Activated B cell treated with CpG ODN at 0.5 μM for 24 hours (primary cell): ENCODE data around the gene HDAC9. TPM values are rescaled to one million over a fixed set of nuclear protein-coding genes. Genes with fewer than 3 reads are reported as not detected.
A peak's percentile ranks its signal among the peaks of the same experiment; 100 is the strongest.

Experiments used
- ATAC-seq: fragments of 200-7000 bp; cut with Tn5 transposase; one replicate; pipeline ENCODE4 v1.10.0; 2021; ENCODE audit warnings: low read depth, mild to moderate bottlenecking, moderate library complexity
- CTCF ChIA-PET: fragments of 350-600 bp; sonication (Branson Sonifier 250); formaldehyde crosslinking; loops from one replicate; lab custom pipeline; 2021; ENCODE audit warnings: antibody characterized with exemption; lab: Charles Lee
- POLR2A ChIA-PET: fragments of 350-600 bp; sonication (Branson Sonifier 250); formaldehyde crosslinking; loops from one replicate; lab custom pipeline; 2021; ENCODE audit warnings: antibody characterized with exemption; lab: Charles Lee
- DNase-seq: peaks from one replicate; pipeline ENCODE4 v3.0.0; 2022
- H3K27ac Mint-ChIP-seq: one replicate; pipeline ENCODE4 v1.8.0; 2020; ENCODE audit warnings: mixed read lengths
- H3K27me3 Mint-ChIP-seq: one replicate; pipeline ENCODE4 v1.8.0; 2021; ENCODE audit warnings: mixed read lengths
- H3K36me3 Mint-ChIP-seq: one replicate; pipeline ENCODE4 v1.8.0; 2021; ENCODE audit warnings: low read depth, mixed read lengths
- H3K4me1 Mint-ChIP-seq: one replicate; pipeline ENCODE4 v1.8.0; 2021; ENCODE audit warnings: mixed read lengths
- H3K4me3 Mint-ChIP-seq: one replicate; pipeline ENCODE4 v1.8.0; 2020; ENCODE audit warnings: mild to moderate bottlenecking, mixed read lengths
- H3K9me3 Mint-ChIP-seq: one replicate; pipeline ENCODE4 v1.8.0; 2020; ENCODE audit warnings: mixed read lengths
- intact Hi-C: fragments of 100-400 bp; cut with micrococcal nuclease; formaldehyde crosslinking; loops from one replicate; pipeline ENCODE4 v1.15.1; 2024
- total RNA-seq: library from RNA; stranded (reverse); gene quantifications from 2 replicates; pipeline ENCODE4 v1.2.3, GENCODE V29; 2022
- TF ChIP-seq, protein P1 (sequence below): fragments of 200-600 bp; IDR thresholded peaks from one replicate; pipeline ENCODE4 v1.8.0; 2022; ENCODE audit warnings: antibody characterized with exemption, mild to moderate bottlenecking

HDAC9 gene
- total RNA-seq, 1 donor from 2014 or later: 149 TPM

DNA sequence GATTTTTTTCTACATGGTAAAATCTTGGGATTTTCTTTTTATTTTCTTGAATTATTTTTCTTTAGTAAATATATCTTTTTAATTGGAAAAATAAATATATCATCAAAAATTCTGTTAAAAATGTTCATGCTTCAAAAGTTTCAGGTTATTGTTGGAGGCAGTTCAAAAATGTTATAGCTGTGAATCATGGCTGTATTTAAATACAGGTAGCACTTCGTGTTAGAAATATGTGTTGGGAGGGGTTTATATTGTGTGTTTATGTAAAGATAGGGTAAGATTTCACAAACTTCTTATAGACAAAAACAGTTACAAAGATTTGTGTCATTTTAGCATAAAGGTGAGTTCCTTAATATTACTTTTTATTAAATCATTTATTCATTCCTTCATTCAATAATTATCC is 60.4 kb downstream of the HDAC9 start:
- CTCF ChIA-PET: no interaction called here
- Mint-ChIP-seq H3K4me3 (no peak overlapping the region), H3K4me1 (peaks cover 63% of the 10 kb centered on the region), H3K9me3 (no peaks in the 10 kb centered on the region), H3K36me3 (peaks cover 19% of the 10 kb centered on the region), H3K27ac (no peak overlapping the region), H3K27me3 (no peaks in the 10 kb centered on the region)
- intact Hi-C loops: no loop called here
- no peak for DNase-seq
- ATAC-seq: no peak
- POLR2A ChIA-PET: no interaction called here
- TF ChIP-seq, protein P1, sequence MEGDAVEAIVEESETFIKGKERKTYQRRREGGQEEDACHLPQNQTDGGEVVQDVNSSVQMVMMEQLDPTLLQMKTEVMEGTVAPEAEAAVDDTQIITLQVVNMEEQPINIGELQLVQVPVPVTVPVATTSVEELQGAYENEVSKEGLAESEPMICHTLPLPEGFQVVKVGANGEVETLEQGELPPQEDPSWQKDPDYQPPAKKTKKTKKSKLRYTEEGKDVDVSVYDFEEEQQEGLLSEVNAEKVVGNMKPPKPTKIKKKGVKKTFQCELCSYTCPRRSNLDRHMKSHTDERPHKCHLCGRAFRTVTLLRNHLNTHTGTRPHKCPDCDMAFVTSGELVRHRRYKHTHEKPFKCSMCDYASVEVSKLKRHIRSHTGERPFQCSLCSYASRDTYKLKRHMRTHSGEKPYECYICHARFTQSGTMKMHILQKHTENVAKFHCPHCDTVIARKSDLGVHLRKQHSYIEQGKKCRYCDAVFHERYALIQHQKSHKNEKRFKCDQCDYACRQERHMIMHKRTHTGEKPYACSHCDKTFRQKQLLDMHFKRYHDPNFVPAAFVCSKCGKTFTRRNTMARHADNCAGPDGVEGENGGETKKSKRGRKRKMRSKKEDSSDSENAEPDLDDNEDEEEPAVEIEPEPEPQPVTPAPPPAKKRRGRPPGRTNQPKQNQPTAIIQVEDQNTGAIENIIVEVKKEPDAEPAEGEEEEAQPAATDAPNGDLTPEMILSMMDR: no peak

DNA sequence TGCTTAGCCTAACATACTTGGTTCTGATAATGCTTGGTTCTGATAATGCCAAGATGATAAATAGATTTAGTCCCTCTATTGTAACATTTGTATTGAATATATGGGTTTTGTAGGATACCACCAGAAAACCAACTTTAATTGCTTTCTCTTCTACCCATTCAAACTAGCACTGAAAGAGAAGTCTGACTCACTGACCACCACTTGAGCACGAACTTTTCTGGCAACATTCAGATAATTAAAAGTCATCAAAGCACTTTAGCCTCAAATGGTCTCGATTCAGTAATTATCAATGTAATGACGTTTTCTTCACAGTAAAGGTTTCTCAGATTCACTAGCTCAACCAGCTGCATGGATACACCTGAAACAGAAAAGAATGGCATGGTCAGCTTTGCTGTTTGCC is 63.0 kb downstream of the HDAC9 start:
- Mint-ChIP-seq H3K27ac (peak overlapping the region; percentile 43), H3K9me3 (no peaks in the 10 kb centered on the region), H3K4me1 (peaks cover 49% of the 10 kb centered on the region), H3K27me3 (no peaks in the 10 kb centered on the region), H3K4me3 (no peak overlapping the region), H3K36me3 (peaks cover 33% of the 10 kb centered on the region)
- POLR2A ChIA-PET: interaction anchor here (0.8 to 1.7 kb wide), 4 partner anchors 8 to 61 kb away, joined by 3 to 7 read pairs (median 4); no protein-coding TSS in a partner anchor
- TF ChIP-seq, protein P1: no peak
- intact Hi-C loops: loop anchor here (1.0 to 2.0 kb wide), 2 partner anchors 8 to 14 kb away; no protein-coding TSS in a partner anchor
- peak; percentile 31 for ATAC-seq
- CTCF ChIA-PET: no interaction called here
- DNase-seq: no peak

DNA sequence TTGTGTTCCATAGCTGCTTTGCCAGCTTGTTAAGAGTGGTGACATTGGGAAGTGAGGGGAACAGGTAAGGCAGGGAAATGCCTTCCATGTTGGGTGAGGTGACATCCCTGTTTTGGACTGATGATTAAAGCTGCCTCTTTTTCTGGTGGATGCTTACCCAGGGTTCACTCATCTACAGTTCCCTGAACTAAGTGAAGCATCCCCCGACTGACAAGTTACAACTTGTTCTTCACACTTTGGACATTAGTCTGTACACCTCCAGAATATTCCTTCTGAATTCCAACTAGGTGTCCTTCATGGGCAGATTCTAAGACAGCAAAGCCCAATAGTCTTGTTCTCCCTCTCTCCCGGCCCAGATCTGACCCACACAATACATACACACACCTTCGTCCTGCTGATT is 63.4 kb downstream of the HDAC9 start:
- H3K36me3 Mint-ChIP-seq: peaks cover 33% of the 10 kb centered on the region
- peaks cover 46% of the 10 kb centered on the region for H3K4me1 Mint-ChIP-seq
- no peaks in the 10 kb centered on the region for H3K9me3 Mint-ChIP-seq
- H3K27ac Mint-ChIP-seq: peak overlapping the region; percentile 43
- no peaks in the 10 kb centered on the region for H3K27me3 Mint-ChIP-seq
- intact Hi-C loops: loop anchor here (1.0 to 2.0 kb wide), 2 partner anchors 9 to 14 kb away; no protein-coding TSS in a partner anchor
- ChIA-PET POLR2A (interaction anchor here (0.8 to 1.7 kb wide), 3 partner anchors 8 to 62 kb away, joined by 4 to 7 read pairs (median 4); no protein-coding TSS in a partner anchor), CTCF (no interaction called here)
- ATAC-seq (no peak), DNase-seq (no peak)
- H3K4me3 Mint-ChIP-seq: no peak overlapping the region
- TF ChIP-seq, protein P1: no peak

DNA sequence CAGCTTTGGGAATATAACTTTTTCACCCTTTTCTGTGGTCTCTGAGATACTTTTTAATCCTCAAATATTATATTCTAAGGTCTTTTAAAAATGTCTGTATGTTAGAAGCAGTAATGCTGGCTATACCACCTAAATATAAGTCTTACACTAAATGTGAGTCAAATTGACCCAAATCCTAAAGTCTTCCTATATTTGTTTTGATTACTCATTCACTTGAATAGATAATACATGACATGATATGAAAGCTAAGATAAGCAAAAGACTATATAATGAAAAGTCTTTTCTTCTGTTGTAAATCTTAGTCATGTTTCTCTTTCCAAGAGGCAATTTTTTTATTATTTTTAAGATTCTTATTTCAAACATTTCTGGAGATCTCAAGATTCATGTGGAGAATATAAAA is 64.2 kb downstream of the HDAC9 start:
- Mint-ChIP-seq H3K36me3 (peaks cover 28% of the 10 kb centered on the region), H3K4me3 (no peak overlapping the region), H3K9me3 (no peaks in the 10 kb centered on the region), H3K27me3 (no peaks in the 10 kb centered on the region), H3K27ac (no peak overlapping the region), H3K4me1 (peaks cover 44% of the 10 kb centered on the region)
- ChIA-PET POLR2A (no interaction called here), CTCF (no interaction called here)
- DNase-seq (no peak), ATAC-seq (no peak)
- TF ChIP-seq, protein P1: no peak
- intact Hi-C loops: loop anchor here (2.0 kb wide), 1 partner anchor 15 kb away; no protein-coding TSS in a partner anchor

DNA sequence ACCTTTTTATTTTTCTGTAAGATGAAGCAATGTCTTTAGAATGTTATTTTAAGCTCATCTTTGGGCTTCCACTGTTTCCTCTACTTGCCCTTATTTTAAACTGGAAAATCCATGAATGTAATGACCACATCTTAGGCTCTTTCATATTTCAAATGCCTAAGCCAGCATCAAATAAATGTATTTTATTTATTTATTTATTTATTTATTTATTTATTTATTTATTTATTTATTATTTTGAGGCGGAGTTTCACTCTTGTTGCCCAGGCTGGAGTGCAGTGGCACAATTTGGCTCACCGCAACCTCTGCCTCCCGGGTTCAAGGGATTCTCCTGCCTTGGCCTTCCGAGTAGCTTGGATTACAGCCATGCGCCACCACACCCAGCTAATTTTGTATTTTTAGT is 69.2 kb downstream of the HDAC9 start:
- H3K4me3 Mint-ChIP-seq: no peak overlapping the region
- H3K9me3 Mint-ChIP-seq: no peaks in the 10 kb centered on the region
- H3K4me1 Mint-ChIP-seq: peaks cover 54% of the 10 kb centered on the region
- ChIA-PET POLR2A (interaction anchor here (0.6 to 0.7 kb wide), 3 partner anchors 26 to 51 kb away, joined by 3 to 4 read pairs (median 3); no protein-coding TSS in a partner anchor), CTCF (interaction anchor here (0.7 to 1.0 kb wide), 2 partner anchors 12 to 46 kb away, joined by 3 to 5 read pairs; no protein-coding TSS in a partner anchor)
- DNase-seq (no peak), ATAC-seq (no peak)
- no peaks in the 10 kb centered on the region for H3K27me3 Mint-ChIP-seq
- peaks cover 15% of the 10 kb centered on the region for H3K36me3 Mint-ChIP-seq
- no peak overlapping the region for H3K27ac Mint-ChIP-seq
- intact Hi-C loops: no loop called here
- TF ChIP-seq, protein P1: no peak
